CD4-positive, alpha-beta T cell treated with Interleukin-21 for 1 hour (primary cell): Measurements from ENCODE around the gene RGMA.

ENCODE experiments used
- DNase-seq: peaks from one replicate; pipeline ENCODE4 v3.0.0-alpha.2; 2020

RGMA gene

GRCh38 chr15:93001156-93001555 is 87.9 kb downstream of the RGMA start:
- DNase-seq: no peak

GRCh38 chr15:92997821-92998220 is 91.2 kb downstream of the RGMA start:
- no peak for DNase-seq

GRCh38 chr15:92992720-92993119 is 96.3 kb downstream of the RGMA start:
- no peak for DNase-seq

GRCh38 chr15:92990031-92990430 is 99.0 kb downstream of the RGMA start:
- no peak for DNase-seq

GRCh38 chr15:92989470-92989869 is 99.5 kb downstream of the RGMA start:
- no peak for DNase-seq
